Brain microvascular endothelial cell (primary cell): ENCODE data around the gene ZMYND8.

Experiments used
- DNase-seq: peaks from one replicate; pipeline ENCODE4 v3.0.0-alpha.2; 2020
- H3K27ac ChIP-seq: fragments of 250-450 bp; sonication (Bioruptor Pico); 2 replicates; pipeline ENCODE4 v1.5.1; 2020; ENCODE audit warnings: mild to moderate bottlenecking, moderate library complexity
- H3K27me3 ChIP-seq: fragments of 250-450 bp; sonication (Bioruptor Pico); replicated peaks from 2 replicates; pipeline ENCODE4 v1.5.1; 2020; ENCODE audit warnings: mild to moderate bottlenecking
- H3K36me3 ChIP-seq: fragments of 250-450 bp; sonication (Bioruptor Pico); replicated peaks from 2 replicates; pipeline ENCODE4 v1.5.1; 2020; ENCODE audit warnings: mild to moderate bottlenecking
- H3K4me3 ChIP-seq: 2 replicates; pipeline ENCODE4 v1.5.1; 2011; ENCODE audit warnings: low read depth, mild to moderate bottlenecking, control low read depth, low read length, moderate library complexity
- CTCF ChIP-seq: IDR thresholded peaks from 2 replicates; pipeline ENCODE4 v1.5.1; 2011; ENCODE audit warnings: low read depth, mild to moderate bottlenecking, moderate library complexity, low read length, control low read depth, inconsistent platforms; ENCODE audit errors: missing control alignments
- in situ Hi-C: cut with HindIII; loops from 2 replicates; pipeline ENCODE4 v1.10.0; 2017; ENCODE audit warnings: low sequenced_read_pairs, low pct_ligation_motif_present

Gene ZMYND8

DNA sequence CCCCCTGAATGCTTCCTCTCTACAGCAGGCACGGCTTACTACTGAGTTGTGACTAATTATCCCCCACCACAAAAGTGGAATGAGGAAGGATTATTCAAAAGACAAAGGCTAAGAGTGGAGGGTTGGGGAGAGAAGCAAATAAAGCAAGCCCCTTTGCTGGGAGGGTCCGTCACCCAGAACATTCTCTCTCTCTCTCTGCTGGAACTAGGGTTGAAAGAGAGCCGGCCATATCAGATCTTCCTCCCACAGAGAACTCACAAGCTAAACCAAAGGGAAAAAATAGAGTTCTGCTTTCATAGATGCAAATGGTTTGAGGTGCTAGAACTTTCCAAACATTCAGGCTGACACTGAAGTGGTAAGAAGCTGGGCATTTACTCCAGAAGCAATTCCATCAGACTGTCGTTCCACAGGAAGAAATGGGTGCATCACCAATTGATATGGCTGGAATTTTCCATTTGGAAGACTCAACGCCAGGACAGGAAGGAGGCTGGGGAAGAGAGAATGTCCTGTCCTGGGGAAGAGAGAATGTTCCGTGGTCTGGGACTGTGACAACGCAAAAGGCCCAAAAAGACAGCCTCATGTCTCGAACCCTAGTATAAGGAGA, 7.9 kb downstream of the ZMYND8 start:
- in situ Hi-C loops: no loop called here
- peak overlapping the region; percentile 70 for H3K27ac ChIP-seq
- TF ChIP-seq CTCF: no peak
- DNase-seq: no peak
- H3K36me3 ChIP-seq: peaks cover 27% of the 10 kb centered on the region
- no peak overlapping the region for H3K4me3 ChIP-seq
- no peaks in the 10 kb centered on the region for H3K27me3 ChIP-seq

DNA sequence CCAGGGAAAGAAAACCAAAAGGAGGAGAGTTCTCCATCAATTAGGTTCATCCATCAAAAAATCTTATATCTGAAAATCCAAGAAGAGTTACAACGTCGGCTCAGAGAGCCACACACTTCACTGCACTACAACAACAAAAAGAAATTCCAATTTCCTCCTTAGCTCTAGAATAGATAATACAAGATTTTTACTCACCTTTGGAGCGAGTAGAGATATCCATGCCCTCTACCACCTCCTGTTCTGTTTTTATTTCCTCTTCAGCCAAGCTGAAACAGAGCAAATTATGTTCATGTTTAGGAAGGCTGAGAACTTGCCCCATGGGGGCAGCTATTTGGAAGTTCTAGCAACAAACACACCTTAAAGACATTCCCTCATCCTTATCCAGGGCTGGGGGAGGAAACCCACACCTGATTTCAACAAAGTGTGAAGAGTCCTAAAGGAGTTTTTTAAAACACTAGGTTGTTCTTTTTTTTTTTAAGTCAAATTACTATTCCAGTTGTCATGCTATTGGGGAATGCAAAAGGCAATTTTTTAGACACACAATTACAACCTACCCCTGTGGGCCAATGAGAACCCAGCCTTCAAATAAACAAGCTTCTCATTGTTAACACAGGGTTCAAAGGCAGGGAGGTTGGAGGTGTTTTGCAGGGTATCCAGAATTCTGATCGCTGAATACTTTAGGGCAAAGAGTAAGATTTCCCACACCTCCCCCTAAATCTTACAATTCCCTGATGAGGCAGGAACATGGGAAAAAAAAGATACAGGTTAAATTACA, 8.7 kb downstream of the ZMYND8 start:
- no peak overlapping the region for H3K4me3 ChIP-seq
- H3K36me3 ChIP-seq: peaks cover 32% of the 10 kb centered on the region
- TF ChIP-seq CTCF: no peak
- no peak for DNase-seq
- peak overlapping the region; percentile 70 for H3K27ac ChIP-seq
- H3K27me3 ChIP-seq: no peaks in the 10 kb centered on the region
- in situ Hi-C loops: no loop called here

DNA sequence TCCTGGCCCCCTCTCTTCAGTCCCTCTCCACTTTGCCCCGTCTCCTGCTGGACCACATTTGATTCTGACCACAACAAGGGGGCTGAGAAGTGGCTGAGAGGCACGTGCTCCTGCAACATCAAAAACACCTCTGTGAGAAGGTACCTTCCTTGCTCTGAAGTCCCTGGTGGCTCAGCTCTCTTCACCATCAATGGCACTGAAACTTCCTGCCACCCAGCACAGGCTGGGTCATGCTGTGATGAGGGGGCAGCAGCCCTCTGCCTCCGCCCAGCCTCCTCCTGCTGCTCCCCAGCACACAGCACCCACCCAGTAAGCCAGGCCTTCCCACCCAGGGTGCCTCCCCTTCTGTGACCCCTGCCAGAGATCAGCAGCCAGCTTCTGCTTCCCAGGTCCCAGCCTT, 10.3 kb downstream of the ZMYND8 start:
- peaks cover 32% of the 10 kb centered on the region for H3K36me3 ChIP-seq
- no peak for TF ChIP-seq CTCF
- DNase-seq: no peak
- in situ Hi-C loops: no loop called here
- H3K27ac ChIP-seq: no peak overlapping the region
- H3K27me3 ChIP-seq: no peaks in the 10 kb centered on the region
- no peak overlapping the region for H3K4me3 ChIP-seq

DNA sequence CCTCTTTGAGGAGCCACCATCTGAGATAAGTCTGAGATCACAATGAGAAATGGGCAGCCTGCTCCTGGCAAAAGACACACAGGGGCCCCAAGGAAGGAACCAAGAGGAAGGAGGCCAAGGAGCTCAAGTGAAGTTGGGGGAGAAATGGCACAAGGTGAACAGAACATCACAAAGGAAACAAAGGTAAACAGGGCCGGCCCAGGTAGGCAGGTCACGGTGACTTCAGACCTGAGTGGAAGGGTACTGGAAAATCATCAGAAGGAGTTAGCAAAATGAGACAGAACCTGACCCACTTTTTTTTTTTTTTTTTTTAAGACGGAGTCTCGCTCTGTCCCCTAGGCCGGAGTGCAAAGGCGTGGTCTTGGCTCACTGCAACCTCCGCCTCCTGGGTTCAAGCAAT, 11.3 kb downstream of the ZMYND8 start:
- no peak for DNase-seq
- Histone ChIP-seq H3K27me3 (no peaks in the 10 kb centered on the region), H3K36me3 (peaks cover 32% of the 10 kb centered on the region), H3K27ac (no peak overlapping the region), H3K4me3 (no peak overlapping the region)
- no peak for TF ChIP-seq CTCF
- in situ Hi-C loops: no loop called here

GRCh38 chr20:47343007-47343472, 13.5 kb downstream of the ZMYND8 start:
- DNase-seq: no peak
- no peak for TF ChIP-seq CTCF
- Histone ChIP-seq H3K27me3 (no peaks in the 10 kb centered on the region), H3K27ac (no peak overlapping the region), H3K4me3 (no peak overlapping the region), H3K36me3 (peaks cover 32% of the 10 kb centered on the region)
- in situ Hi-C loops: no loop called here
